ENCODE data around the gene SPHKAP.

The SPHKAP gene

GRCh38 chr2:228181098-228182019 is at the start of gene SPHKAP:
TSS of gene SPHKAP (minus strand) at chr2:228181687. CDS start at chr2:228181598, 89 bp downstream.
- DNase-seq = no peak

- no peak for DNase-seq
Observed at GRCh38 chr2:228227466-228227865, 46.0 kb upstream of the SPHKAP start.

GRCh38 chr2:228224410-228224809 is 42.9 kb upstream of the SPHKAP start:
- no peak for DNase-seq

- peak; percentile 10 for DNase-seq
Observed at GRCh38 chr2:228218593-228218992, 37.1 kb upstream of the SPHKAP start.

GRCh38 chr2:228197504-228197903 is 16.0 kb upstream of the SPHKAP start:
- no peak for DNase-seq

- no peak for DNase-seq
Observed at GRCh38 chr2:228180181-228181097, 1.0 kb downstream of the SPHKAP start.

GRCh38 chr2:228167290-228167689 is 14.2 kb downstream of the SPHKAP start:
- no peak for DNase-seq

GRCh38 chr2:228164718-228165117 is 16.8 kb downstream of the SPHKAP start:
- no peak for DNase-seq

- DNase-seq = no peak
Observed at GRCh38 chr2:228157841-228158240, 23.6 kb downstream of the SPHKAP start.

GRCh38 chr2:228144961-228145360 is 36.5 kb downstream of the SPHKAP start:
- no peak for DNase-seq

- DNase-seq = no peak
Observed at GRCh38 chr2:228140934-228141528, 40.5 kb downstream of the SPHKAP start.

GRCh38 chr2:228136027-228136426 is 45.5 kb downstream of the SPHKAP start:
- no peak for DNase-seq

GRCh38 chr2:228135300-228135699 is 46.2 kb downstream of the SPHKAP start:
- no peak for DNase-seq

GRCh38 chr2:228131833-228132232 is 49.7 kb downstream of the SPHKAP start:
- DNase-seq = no peak

GRCh38 chr2:228126401-228126800 is 55.1 kb downstream of the SPHKAP start:
- DNase-seq = no peak

- DNase-seq = no peak
Observed at GRCh38 chr2:228118940-228119339, 62.5 kb downstream of the SPHKAP start.

GRCh38 chr2:228107846-228108245 is 73.6 kb downstream of the SPHKAP start:
- no peak for DNase-seq

- no peak for DNase-seq
Observed at GRCh38 chr2:228105526-228106250, 75.8 kb downstream of the SPHKAP start.

- no peak for DNase-seq
Observed at GRCh38 chr2:228104215-228104614, 77.3 kb downstream of the SPHKAP start.

- no peak for DNase-seq
Observed at GRCh38 chr2:228103379-228103778, 78.1 kb downstream of the SPHKAP start.

- DNase-seq = no peak
Observed at GRCh38 chr2:228102949-228103348, 78.5 kb downstream of the SPHKAP start.

GRCh38 chr2:228094377-228094921 is 87.0 kb downstream of the SPHKAP start:
- no peak for DNase-seq
